ENCODE measurements around the gene KLF1.
"Not testable (repeated sequence)": the region's sequence is repeated elsewhere in the genome, so short reads cannot be mapped to it uniquely, and the experiment has no call there.

KLF1 gene

GRCh38 chr19:12890787-12891552 is 4.0 kb upstream of the KLF1 start, which contains the start of gene GCDH:
GCDH (plus strand) TSS chr19:12891160; CDS start chr19:12891305, 145 bp downstream.
- peak; percentile 99 for DNase-seq (ENCODE audit: low spot score)

GRCh38 chr19:12890299-12890786 is 3.3 kb upstream of the KLF1 start:
- not testable (repeated sequence) for DNase-seq (ENCODE audit: low spot score)

- no peak for DNase-seq (ENCODE audit: low spot score)
Measured at GRCh38 chr19:12888006-12888603, 1.1 kb upstream of the KLF1 start.

- DNase-seq (ENCODE audit: low spot score) = no peak
Measured at GRCh38 chr19:12886651-12886968, 391 bp downstream of the KLF1 start.

- DNase-seq (ENCODE audit: low spot score) = no peak
Measured at GRCh38 chr19:12885749-12886650, 1.0 kb downstream of the KLF1 start.

- peak; percentile 52 for DNase-seq (ENCODE audit: low spot score)
Measured at GRCh38 chr19:12884926-12885748, 1.9 kb downstream of the KLF1 start.

- DNase-seq (ENCODE audit: low spot score) = no peak
Measured at GRCh38 chr19:12884627-12884925, 2.4 kb downstream of the KLF1 start.

- DNase-seq (ENCODE audit: low spot score) = no peak
Measured at GRCh38 chr19:12884202-12884601, 2.8 kb downstream of the KLF1 start.

GRCh38 chr19:12882589-12882988 is 4.4 kb downstream of the KLF1 start:
- DNase-seq (ENCODE audit: low spot score) = no peak

GRCh38 chr19:12881172-12881808 is 5.7 kb downstream of the KLF1 start, which contains the start of gene DNASE2:
DNASE2 (minus strand) TSS chr19:12881449; CDS start chr19:12881375, 74 bp downstream.
- peak; percentile 84 for DNase-seq (ENCODE audit: low spot score)

GRCh38 chr19:12880551-12881171 is 6.3 kb downstream of the KLF1 start:
- DNase-seq (ENCODE audit: low spot score) = peak; percentile 21

- no peak for DNase-seq (ENCODE audit: low spot score)
Measured at GRCh38 chr19:12875086-12875485, 11.9 kb downstream of the KLF1 start.

GRCh38 chr19:12873891-12874745 is 12.9 kb downstream of the KLF1 start:
- no peak for DNase-seq (ENCODE audit: low spot score)

- no peak for DNase-seq (ENCODE audit: low spot score)
Measured at GRCh38 chr19:12872941-12873890, 13.8 kb downstream of the KLF1 start.

- DNase-seq (ENCODE audit: low spot score) = no peak
Measured at GRCh38 chr19:12872255-12872654, 14.7 kb downstream of the KLF1 start.

GRCh38 chr19:12871681-12872080 is 15.3 kb downstream of the KLF1 start:
- DNase-seq (ENCODE audit: low spot score) = no peak

GRCh38 chr19:12868540-12869112 is 18.4 kb downstream of the KLF1 start:
- no peak for DNase-seq (ENCODE audit: low spot score)
